OCI-LY3 (cell line): Measurements from ENCODE around the gene PSME3.

Source experiments
- H2AFZ ChIP-seq: fragments of 200-600, 300-600 bp; shearing (Covaris generic); 2 replicates; pipeline ENCODE4 v1.6.0; 2014; ENCODE audit warnings: antibody characterized with exemption, low read depth, low read length
- H3K27ac ChIP-seq: fragments of 200-600, 300-600 bp; sonication (generic); 2 replicates; pipeline ENCODE4 v1.5.1; 2014; ENCODE audit warnings: mild to moderate bottlenecking, low read length, moderate library complexity, mixed read lengths
- H3K27me3 ChIP-seq: fragments of 200-600, 300-600 bp; sonication (generic); 2 replicates; pipeline ENCODE4 v1.6.1; 2014; ENCODE audit warnings: low read depth, low read length, mixed read lengths
- H3K36me3 ChIP-seq: fragments of 200-600, 300-600 bp; sonication (generic); replicated peaks from 2 replicates; pipeline ENCODE3; 2014; ENCODE audit warnings: low read depth, low read length, mixed read lengths
- H3K4me1 ChIP-seq: fragments of 300-600, 200-600 bp; sonication (generic); 2 replicates; pipeline ENCODE4 v1.6.1; 2014; ENCODE audit warnings: low read length, mixed read lengths
- H3K4me2 ChIP-seq: fragments of 200-600, 300-600 bp; sonication (generic); 2 replicates; pipeline ENCODE4 v1.6.1; 2014; ENCODE audit warnings: low read length, mixed read lengths
- H3K4me3 ChIP-seq: fragments of 300-600, 200-600 bp; sonication (generic); 2 replicates; pipeline ENCODE4 v1.5.1; 2014; ENCODE audit warnings: antibody characterized with exemption, mild to moderate bottlenecking, low read length, moderate library complexity
- H3K79me2 ChIP-seq: fragments of 300-600, 200-600 bp; shearing (Covaris generic); 2 replicates; pipeline ENCODE4 v1.6.1; 2014; ENCODE audit warnings: mild to moderate bottlenecking, low read length, mixed read lengths
- H3K9ac ChIP-seq: fragments of 300-600, 200-600 bp; shearing (Covaris generic); 2 replicates; pipeline ENCODE4 v1.6.0; 2014; ENCODE audit warnings: mild to moderate bottlenecking, low read length, moderate library complexity
- H3K9me3 ChIP-seq: fragments of 200-600, 300-600 bp; shearing (Covaris generic); 2 replicates; pipeline ENCODE4 v1.6.1; 2014; ENCODE audit warnings: low read length, mixed read lengths; ENCODE audit not compliant: insufficient read depth
- H4K20me1 ChIP-seq: fragments of 200-600, 300-600 bp; sonication (generic); 2 replicates; pipeline ENCODE4 v1.6.1; 2016; ENCODE audit warnings: low read length, mixed read lengths; ENCODE audit not compliant: insufficient read depth
- EZH2phosphoT487 ChIP-seq: fragments of 200-600 bp; shearing (Covaris generic); IDR thresholded peaks from 2 replicates; pipeline ENCODE4 v1.6.1; 2018; ENCODE audit warnings: antibody characterized with exemption, mixed run types, low read depth
- TF ChIP-seq, protein P1 (sequence below): fragments of 200-600, 300-600 bp; sonication (generic); IDR thresholded peaks from 2 replicates; pipeline ENCODE4 v1.5.1; 2014; ENCODE audit warnings: antibody characterized with exemption, low read length, low read depth

Gene PSME3

DNA sequence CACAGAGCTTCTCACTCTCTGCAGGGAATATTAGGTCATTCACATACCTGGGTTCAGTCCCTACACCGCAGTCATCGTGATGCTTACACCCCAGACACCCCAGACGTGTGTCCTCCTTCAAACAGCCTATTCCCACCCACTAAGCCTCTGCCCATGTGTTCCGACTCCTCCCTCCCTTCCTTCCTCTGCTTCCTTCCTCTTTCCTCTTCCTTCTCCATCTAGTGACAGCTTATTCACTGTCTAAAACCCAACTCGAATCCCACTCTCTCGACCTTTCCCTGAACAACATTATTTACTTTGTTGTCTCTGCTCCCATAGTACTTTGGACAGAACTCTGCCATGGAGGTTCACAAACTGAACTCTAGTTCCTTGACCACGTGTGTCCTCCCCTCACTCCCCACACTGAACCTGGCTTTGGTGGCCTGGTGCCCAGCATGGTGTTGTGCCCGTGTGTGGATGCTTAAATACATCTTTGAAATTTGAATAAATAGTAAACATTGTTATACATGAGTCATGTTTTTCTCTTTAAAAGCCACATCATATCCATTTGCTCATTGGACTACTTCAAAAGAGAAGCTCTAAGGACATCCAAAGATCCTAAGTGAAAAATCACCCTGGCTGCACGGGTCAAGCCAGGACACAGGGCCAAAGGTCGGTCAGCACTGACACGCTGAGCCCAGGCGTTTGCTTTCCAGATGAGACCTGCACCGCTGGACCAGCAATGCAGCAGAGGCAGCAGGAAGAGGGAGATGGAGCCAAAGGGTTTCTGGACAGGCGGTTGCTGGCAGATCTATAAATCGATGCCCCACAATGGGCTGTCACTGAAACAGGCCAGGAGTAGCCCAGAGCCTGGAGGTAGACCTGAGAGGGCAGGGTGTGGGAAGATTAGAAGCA is 53.3 kb downstream of the PSME3 start:
- Histone ChIP-seq H3K79me2 (no peaks in the 10 kb centered on the region), H3K36me3 (no peaks in the 10 kb centered on the region), H3K27me3 (no peaks in the 10 kb centered on the region), H3K9me3 (no peaks in the 10 kb centered on the region), H3K4me2 (no peak overlapping the region), H4K20me1 (no peaks in the 10 kb centered on the region), H3K27ac (no peak overlapping the region), H3K9ac (no peak overlapping the region), H3K4me1 (no peaks in the 10 kb centered on the region), H3K4me3 (no peak overlapping the region), H2AFZ (no peak overlapping the region)
- TF ChIP-seq EZH2phosphoT487 = no peak
- TF ChIP-seq, protein P1, sequence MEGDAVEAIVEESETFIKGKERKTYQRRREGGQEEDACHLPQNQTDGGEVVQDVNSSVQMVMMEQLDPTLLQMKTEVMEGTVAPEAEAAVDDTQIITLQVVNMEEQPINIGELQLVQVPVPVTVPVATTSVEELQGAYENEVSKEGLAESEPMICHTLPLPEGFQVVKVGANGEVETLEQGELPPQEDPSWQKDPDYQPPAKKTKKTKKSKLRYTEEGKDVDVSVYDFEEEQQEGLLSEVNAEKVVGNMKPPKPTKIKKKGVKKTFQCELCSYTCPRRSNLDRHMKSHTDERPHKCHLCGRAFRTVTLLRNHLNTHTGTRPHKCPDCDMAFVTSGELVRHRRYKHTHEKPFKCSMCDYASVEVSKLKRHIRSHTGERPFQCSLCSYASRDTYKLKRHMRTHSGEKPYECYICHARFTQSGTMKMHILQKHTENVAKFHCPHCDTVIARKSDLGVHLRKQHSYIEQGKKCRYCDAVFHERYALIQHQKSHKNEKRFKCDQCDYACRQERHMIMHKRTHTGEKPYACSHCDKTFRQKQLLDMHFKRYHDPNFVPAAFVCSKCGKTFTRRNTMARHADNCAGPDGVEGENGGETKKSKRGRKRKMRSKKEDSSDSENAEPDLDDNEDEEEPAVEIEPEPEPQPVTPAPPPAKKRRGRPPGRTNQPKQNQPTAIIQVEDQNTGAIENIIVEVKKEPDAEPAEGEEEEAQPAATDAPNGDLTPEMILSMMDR = no peak

- H3K36me3 ChIP-seq = no peaks in the 10 kb centered on the region
- H3K4me3 ChIP-seq = no peak overlapping the region
- H3K4me1 ChIP-seq = no peaks in the 10 kb centered on the region
- TF ChIP-seq, protein P1 = no peak
- no peak for TF ChIP-seq EZH2phosphoT487
- H3K4me2 ChIP-seq = no peak overlapping the region
- H4K20me1 ChIP-seq = no peaks in the 10 kb centered on the region
- no peak overlapping the region for H3K9ac ChIP-seq
- no peaks in the 10 kb centered on the region for H3K9me3 ChIP-seq
- H3K27me3 ChIP-seq = peaks cover 8% of the 10 kb centered on the region; the same call in 1 of the 2 replicates
- no peaks in the 10 kb centered on the region for H3K79me2 ChIP-seq
- no peak overlapping the region for H2AFZ ChIP-seq
- H3K27ac ChIP-seq = no peak overlapping the region
Measured at GRCh38 chr17:42889809-42890208, 56.6 kb downstream of the PSME3 start.

GRCh38 chr17:42891539-42892152 is 58.4 kb downstream of the PSME3 start:
- Histone ChIP-seq H3K36me3 (no peaks in the 10 kb centered on the region), H3K4me3 (no peak overlapping the region), H3K27ac (no peak overlapping the region), H3K79me2 (no peaks in the 10 kb centered on the region), H3K27me3 (peaks cover 8% of the 10 kb centered on the region; the same call in 1 of the 2 replicates), H3K9me3 (no peaks in the 10 kb centered on the region), H3K4me1 (no peaks in the 10 kb centered on the region), H2AFZ (no peak overlapping the region; the same call in 1 of the 2 replicates), H3K9ac (no peak overlapping the region), H3K4me2 (no peak overlapping the region), H4K20me1 (no peaks in the 10 kb centered on the region)
- no peak for TF ChIP-seq EZH2phosphoT487

DNA sequence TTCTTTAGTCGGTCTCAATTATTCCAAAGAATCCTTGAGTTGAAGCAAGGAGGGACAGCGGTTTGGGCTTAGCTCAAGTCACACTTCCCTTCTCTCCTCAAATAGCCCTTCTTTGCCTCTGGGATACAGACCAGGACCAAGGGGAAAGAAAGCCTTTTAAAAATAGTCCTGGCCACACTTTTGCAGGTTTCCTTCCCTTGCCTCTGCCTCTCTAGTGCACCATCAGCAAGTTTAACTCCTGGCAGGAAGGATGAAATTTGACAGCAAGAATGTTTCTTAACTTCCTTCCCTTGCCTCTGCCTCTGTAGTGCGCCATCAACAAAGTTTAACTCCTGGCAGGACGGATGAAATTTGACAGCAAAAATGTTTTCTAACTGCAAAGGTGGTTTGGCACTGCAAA is 60.2 kb downstream of the PSME3 start:
- Histone ChIP-seq H4K20me1 (no peaks in the 10 kb centered on the region), H2AFZ (no peak overlapping the region), H3K9me3 (no peaks in the 10 kb centered on the region), H3K79me2 (no peaks in the 10 kb centered on the region), H3K4me2 (no peak overlapping the region), H3K27ac (no peak overlapping the region), H3K36me3 (no peaks in the 10 kb centered on the region), H3K27me3 (peaks cover 8% of the 10 kb centered on the region; the same call in 1 of the 2 replicates), H3K4me3 (no peak overlapping the region), H3K4me1 (no peaks in the 10 kb centered on the region), H3K9ac (no peak overlapping the region)
- TF ChIP-seq, protein P1 = no peak
- no peak for TF ChIP-seq EZH2phosphoT487
